CD1c-positive myeloid dendritic cell (primary cell): ENCODE data around the gene MYO5A.
A peak's percentile ranks its signal among the peaks of the same experiment; 100 is the strongest.
"Not testable (repeated sequence)": the region's sequence is repeated elsewhere in the genome, so short reads cannot be mapped to it uniquely, and the experiment has no call there.

Experiments used
- DNase-seq: peaks from one replicate; pipeline ENCODE4 v3.0.0-alpha.2; 2016; ENCODE audit errors: extremely low spot score

The MYO5A gene

DNA sequence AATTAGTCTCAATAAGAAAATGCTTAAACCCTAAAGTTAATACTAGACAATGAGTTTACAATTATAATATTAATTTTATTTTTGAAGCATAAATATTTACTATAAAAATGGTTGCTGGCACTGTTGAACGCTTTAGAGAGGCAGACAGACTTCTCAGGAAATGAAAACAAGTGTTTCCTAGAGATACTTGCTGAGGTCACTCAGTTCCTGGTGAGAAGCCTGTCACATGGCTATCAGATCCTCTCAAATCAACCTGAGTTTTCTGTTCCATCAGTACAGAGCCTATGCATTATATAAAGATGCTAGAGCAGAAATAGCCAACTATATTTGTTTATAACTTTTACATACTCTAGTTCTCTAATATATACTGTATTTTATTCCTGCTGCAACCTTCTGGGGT, 109.2 kb downstream of the MYO5A start:
- DNase-seq = no peak

DNA sequence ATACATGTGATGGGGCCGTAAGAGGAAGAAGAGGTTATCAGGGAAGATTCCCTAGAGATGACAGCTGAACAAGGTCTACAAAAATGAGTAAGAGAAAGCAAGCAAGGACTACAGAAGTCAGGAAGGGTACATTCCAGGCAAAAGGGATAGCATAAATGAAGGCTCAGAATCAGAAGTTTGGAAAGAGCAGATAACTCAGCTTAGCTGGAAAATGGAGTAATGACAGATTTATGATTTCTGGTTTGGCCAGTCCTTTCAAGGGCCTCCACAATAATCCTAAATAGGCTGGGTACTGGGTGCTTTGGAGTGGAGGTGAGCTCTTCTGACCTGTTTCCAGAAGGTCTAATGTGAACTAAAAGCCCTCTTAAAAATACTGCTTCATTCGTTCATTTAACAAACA, 110.7 kb downstream of the MYO5A start:
- DNase-seq = no peak

DNA sequence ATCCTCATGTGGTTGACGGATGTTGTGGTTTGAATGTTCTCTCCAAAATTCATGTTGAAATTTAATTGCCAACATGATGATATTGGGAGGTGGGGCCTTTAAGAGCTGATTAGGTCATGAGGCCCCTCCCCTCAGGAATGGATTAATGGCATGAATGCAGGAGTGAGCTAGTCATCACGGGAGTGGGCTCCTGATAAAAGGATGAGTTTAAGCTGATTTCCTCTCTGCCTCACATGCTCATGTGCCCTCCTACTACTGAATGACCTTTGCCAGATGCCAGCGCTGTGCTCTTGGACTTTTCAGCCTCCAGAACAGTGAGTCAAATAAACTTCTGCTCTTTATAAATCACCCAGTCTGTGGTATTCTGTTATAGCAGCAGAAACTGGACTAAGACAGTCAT, 111.2 kb downstream of the MYO5A start:
- no peak for DNase-seq

DNA sequence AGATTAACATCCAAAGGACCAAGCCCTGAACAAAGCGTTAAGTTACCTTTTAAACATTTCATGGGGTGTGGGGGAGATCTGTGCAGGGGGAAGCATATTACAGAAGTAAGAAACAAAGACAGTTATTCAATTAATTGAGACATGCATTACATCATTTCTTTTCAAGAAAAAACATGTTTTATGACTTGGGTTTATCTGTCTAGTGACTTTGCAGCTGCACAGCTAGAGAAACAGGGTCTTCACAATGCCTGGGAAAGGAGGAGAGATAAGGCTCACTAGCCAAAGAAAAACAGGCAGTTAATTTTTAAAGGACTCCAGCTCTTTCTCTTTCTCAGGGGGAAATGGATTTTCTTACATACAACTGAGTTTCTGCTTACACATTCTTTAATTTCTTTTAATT, 112.1 kb downstream of the MYO5A start:
- DNase-seq = not testable (repeated sequence)

DNA sequence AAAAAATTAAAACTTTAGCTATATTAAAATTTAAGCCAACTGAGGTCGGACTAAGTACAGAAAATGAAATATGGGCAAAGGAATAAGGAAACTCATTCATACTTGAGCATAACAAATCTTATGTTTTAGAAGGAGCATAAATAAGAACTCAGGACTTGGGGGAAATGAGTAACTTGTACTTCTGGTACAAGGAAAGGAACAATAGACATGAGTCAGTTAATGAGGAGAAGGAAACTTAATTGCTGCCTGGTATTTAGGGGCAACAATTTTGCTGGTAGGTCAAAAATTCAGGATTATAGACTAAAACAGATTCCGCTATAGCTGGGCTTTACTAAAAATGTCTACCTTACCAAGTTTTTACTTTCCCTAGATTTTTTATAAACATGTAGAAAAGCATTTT, 113.1 kb downstream of the MYO5A start:
- DNase-seq = no peak

DNA sequence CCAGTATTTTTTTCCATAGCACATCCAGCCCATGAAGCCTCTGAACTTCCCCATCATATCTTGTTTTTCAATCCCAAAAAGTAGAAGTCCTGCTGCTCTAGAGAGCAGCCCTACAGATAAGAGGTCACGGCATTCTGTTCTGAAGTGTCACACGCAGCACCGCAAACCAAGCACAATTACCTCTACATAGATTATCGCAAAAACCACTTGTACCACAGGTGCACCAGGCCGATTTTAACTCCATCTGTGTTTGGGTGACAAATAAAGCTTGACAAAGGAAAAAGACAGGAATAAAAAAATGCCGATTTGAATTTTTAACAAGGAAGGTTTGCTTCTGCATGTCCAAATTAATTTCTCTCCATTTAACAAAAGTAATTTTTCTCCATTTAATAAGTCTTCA, 113.7 kb downstream of the MYO5A start:
- no peak for DNase-seq

DNA sequence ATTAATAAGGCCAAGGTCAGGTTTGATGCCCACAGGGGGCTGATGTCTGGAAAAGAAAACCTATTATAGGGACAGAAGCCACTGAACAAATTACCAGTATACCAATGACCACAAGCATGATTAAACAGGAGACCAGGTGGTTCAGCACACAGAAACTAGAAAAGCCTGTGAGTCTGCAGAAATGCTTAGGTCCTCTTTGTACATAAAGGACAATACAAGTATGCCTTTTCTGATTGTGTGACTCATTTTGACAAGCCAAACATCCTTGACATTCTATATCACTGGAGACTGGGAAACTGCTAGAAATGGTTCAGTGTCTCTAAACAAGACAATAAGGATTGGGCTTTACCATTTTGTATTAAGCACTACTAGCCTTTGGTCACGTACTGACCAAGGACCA, 119.9 kb downstream of the MYO5A start:
- no peak for DNase-seq

DNA sequence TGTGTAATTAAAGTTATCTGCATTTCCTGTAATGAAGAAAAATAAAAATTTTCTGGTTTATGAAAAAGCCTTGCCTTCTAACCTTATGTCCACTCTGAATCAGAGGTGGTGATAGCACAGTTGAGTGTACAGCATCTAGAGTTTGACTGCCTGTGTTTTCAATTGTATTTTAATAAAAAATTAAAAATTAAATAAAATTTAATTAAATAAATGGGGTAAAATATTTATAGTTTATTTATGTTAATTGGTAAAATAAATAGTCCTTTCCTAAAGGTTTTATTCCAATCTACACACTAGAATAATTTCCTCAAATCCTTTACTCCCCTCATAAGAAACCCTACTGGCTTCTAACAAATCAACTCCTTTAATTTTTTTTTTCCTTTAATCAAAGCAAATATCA, 121.3 kb downstream of the MYO5A start:
- no peak for DNase-seq

DNA sequence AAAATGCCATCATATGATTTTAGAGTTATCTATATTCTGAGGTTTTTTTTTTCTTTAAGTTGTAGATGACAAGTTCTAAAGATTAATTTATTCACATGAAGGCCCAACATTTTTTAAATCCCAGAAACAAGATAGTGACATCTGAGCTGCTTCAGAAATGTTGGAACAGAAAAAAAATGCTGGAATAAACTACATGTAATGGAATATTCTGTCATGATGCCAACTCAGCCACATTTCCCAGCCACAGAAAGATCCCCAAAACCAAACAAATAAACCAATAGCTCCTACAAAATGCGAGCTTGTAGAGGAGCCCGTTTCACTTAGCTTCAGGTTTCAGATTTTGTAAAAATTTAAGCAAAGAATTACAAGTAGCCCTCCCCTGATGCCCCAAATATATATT, 122.1 kb downstream of the MYO5A start:
- DNase-seq = no peak

DNA sequence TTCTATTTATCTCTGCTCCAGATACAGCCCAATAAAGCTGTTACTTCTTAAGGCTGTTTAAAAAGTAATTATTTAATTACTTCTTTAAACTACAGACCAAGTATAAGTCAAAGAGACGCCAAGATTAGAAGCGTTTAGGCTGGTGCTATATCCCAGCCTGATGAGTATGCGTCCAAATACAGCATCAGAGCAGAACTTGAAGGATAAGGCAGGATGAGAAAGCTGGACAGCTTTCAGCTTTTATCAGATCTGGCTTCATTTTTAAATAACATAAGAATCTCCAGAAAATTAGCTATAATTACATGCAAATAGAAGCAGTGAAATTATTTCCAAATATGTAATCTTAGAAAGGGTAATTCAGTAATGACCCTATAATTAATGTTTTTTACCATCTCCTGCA, 122.8 kb downstream of the MYO5A start:
- DNase-seq = no peak

DNA sequence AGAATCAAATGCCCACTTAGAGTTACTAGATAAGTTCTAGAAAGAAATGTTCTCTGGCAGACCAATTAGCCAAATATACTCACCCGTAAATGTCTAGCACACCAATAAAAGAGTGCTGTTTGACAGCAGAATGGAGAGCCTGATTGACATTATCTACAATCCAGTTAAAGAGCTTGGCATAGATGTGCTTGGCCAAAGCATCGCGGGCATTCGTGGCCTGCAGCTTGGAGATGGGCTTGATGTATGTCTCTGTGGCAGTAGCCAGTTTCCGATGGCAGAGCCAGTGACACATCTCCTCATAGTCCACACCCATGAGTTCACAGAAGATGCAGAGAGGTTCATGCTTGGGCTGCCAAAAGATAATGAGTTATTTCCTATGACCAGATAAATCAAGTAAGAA, 131.6 kb downstream of the MYO5A start:
- no peak for DNase-seq

DNA sequence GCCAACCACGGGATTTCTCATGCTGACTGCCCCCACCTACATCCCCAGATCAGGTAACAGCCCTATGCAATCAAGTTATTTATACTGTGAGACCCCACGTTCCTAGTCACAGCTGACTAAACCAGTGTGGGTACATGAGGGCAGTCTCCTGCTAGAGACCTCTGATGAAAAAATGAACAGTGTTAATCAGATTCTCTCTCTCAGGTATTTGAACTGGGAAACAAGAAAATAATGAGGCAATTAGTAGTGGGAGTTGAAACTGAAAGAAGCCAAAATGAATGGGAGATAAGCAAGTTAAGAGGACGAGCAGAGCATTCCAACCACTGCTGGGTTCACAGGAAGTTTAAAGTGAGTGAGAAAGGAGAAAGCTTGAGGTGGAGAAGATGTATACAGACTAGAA, 134.6 kb downstream of the MYO5A start:
- DNase-seq = no peak

DNA sequence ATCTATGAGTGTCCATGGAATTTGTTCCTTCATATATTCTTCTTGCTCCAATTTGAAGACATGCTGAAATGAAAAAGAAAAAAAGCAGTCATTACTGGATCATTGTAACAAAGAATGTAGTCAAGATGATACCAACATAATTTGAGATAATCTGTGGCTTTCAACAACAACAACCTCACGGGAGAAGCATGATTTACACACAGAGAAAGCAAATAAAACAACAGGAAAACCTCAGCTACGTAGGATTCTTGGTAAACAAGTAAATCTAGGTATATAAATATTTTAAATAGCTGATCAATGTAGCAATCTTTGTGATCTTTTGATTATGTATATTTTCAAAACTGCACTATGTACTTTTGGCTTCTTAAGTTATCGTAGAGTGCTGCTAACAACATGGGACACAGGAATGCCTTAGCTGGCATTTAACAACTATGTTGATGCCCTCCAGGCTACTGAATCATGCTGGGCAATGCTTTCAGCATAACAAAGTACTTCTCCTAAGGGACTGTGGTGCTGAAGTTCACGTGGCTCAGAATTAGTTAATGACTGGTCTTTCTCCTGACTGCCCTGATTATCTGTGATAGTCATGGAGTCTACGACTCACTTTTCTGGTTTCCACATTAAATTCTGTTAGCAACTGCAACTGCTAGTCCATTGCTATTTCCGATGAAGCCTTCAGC, 136.5 kb downstream of the MYO5A start:
- no peak for DNase-seq

DNA sequence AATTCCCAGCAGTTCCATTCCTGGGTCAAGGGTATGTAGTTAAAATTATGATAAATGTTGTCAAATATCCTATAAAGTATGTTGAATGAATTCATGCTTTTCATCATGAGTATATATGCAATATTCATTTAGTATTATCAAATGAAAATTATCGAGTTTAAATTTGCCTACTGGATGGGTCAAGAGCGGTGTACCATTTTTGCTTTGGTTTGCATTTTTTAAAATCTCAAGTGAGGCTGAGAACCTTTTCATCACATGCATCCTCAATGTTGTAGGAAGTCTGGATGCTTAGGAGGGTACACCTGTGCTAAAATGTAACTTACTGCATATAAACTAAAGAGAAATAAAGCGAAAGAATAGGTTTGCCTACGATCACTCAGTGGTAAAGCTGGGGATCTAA, 137.6 kb downstream of the MYO5A start:
- DNase-seq = no peak

DNA sequence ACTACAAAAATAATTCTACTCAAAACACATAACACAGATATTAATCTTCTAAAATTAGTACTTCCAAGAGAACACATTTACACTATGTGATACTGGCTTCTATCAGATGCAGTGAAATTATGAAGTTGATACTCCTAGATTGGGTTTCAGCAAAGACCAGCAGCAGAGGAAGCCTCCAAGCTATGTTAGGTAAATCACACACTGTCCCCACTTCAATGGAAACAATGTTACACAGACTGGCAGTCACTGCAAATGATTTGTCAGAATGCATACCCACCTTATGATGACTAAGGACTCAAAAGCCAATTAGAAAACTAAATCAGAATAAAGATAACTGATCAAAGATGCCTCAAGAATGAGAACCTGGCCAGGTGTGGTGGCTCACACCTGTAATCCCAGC, 143.0 kb downstream of the MYO5A start:
- DNase-seq = no peak

DNA sequence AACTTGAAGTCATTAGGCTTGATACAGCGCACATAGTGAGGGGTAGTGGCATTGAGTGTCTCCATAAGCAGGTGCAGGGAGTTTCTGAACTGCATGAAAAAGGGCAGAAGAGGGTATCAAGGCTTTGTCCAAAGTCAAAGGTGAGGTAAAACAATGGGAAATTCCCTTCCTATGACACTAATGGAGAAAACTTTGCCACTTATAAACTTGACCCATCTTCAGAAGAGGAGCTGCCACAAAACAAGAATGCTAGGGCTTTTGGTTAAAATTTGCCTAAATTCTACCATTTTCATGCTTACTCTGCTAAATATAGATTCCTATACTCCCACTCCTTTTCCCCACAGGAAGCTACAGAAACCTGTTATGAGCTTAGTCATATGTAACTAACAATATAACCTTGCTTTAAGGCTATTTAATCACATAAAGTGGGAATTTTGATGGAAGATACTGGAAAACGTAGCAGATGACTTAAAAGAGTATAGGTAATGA, 145.5 kb downstream of the MYO5A start:
- no peak for DNase-seq

DNA sequence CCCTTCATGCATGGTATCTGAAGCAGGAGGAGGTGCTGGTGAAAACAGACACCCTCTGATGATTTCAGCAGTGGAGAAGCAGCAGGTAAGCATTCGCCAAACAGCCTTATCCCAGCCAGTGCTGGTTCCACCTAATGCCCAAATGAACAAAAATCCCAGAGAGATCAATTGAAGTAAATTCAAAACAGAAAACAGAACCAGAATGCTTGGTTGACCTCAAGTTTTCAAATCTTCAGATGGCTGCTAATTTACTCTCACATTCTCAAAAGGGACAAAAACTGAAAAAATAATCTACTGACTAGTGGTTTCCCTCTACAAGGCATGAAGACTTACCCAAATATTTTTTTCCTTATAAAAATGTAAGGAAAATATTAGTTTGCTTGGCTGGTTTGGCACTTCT, 146.0 kb downstream of the MYO5A start:
- DNase-seq = no peak

DNA sequence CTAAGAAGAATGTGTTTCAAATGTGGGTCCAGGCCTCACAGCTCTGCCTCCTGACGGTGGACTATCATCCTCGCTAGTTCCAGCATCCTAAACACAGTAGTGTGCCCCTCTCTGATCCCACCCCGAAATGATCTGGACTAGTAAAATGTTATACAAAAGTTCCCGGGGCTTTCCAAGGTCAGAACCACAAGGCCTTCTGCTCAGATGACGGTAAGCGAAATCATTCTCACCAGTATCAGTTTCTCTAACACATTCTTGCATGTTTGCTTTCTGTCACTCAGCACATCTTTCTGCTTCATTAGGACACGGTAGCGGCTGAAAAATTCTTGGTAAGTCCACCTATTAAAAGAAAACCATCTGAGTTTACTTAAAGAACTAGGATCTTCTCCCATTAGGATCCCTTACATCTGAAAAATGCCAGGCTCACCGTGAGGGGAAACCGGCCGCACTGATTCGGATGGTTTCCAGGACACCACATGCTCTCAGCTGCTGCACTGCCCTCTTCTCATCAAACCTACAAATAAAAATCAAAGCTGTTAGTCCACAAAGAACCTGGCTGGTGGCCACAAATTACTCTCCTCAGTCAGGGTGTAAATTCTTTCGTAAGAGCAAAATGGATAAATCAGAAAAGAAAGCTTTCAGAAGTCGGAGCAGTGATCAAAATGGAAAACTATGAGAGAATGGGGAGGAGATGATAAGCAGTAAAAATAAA, 149.1 kb downstream of the MYO5A start:
- DNase-seq = no peak

DNA sequence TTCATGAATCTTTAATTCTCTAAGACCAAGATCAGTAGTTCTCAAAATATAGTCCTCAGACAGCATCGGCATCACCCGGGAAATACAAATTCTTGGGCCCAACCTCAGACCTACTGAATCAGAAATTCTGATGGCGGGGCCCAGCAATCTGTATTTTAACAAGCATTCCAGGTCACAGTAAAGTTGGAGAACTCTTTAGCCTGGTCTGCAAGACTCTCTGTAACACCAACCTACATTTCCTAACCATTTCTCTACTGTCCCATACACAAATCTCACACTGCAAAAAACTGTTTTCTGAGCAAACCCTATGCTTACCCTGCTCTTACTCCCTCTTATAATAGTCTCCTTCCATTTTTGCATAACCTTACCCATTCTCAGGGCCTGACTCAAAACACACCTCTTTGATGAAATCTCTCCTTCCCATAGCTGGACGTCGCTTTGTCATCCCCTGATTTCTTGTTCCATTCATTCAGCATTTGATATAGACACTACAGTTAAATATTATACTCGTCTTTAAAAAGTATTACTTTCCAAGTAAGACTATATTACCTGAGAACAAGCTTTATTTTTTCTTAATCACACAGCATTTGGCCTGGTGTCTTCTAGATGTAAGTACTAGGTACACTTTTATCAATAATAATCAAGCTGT, 149.8 kb downstream of the MYO5A start:
- no peak for DNase-seq

DNA sequence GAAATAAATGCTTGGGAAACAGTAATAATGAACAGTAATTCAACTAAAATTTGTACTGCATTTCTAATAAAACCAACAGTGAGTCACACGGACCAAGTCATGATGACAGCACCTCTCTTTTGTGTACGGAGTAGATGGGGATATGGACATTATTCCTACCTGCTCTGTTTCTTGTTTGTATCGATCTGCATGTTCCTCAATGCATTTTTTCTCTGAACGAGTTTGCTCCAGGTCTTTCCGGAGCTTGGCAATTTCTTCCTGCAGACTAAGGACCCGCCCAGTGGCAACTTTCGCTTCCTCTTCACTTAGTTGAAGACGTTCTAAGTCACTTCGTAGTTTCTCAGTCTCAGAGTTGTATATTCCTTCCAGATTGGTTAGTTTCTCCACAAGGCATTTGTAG, 158.7 kb downstream of the MYO5A start:
- DNase-seq = peak; percentile 71

DNA sequence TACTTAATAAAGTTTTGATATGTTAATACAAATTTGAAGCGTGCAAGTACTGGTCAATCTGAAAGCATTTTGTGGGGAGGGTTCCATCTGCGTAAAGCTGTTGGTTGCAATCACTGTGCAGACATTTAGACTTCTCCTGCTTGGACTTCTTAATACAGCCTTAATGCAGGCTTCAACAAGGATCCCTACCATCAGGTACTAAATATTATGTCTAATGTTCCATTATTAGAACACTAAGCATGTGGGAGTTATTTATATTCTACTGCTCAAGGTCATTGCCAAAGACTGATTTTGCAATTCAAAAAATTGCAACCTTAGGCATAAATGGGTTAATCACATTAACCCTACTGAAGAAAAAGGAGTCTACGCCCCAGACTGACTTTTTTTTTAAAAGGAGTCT, 159.2 kb downstream of the MYO5A start:
- no peak for DNase-seq

DNA sequence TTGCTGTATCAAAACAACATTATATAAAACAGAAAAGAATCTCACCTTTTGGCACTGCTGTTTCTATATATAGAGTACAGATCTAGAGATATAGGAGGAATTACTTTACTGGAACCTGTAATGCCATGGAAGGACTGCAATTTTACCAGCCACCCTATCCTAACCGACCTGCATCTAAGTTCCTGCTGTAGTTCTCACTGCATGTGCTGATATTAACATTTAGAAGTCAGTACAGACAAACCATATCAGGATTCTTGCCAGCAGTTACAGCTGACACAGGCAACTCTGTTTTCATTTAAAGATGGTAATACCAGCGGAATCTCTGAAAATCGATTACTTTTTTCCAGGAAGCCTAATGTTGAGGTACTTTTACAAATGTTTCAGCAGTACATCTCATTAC, 159.7 kb downstream of the MYO5A start:
- no peak for DNase-seq

DNA sequence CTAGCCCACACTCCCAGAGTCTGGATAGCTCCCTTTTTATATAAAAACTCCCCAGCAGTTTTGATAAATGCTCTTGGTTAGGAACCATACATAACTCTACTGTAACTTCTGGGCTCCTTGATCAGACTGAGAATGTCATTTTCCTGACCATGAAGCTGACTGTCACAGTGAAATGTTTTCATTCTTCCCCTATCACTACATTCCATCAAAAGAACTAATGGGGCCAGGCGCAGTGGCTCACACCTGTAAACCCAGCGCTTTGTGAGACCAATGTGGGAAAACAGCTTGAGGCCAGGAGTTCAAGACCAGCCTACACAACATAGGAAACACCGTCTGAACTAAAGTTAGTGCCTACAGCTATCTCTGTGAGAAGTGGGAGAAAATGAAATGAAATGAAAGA, 160.3 kb downstream of the MYO5A start:
- no peak for DNase-seq
